AG08395 (cell line): Measurements from ENCODE around the gene ARHGAP31.

Source experiments
- DNase-seq: peaks from one replicate; pipeline ENCODE4 v3.0.0; 2012; ENCODE audit warnings: mixed read lengths, low spot score

The ARHGAP31 gene

GRCh38 chr3:119395923-119396358 is 101.8 kb downstream of the ARHGAP31 start:
- no peak for DNase-seq

- no peak for DNase-seq
These were observed 102.7 kb downstream of the ARHGAP31 start for GRCh38 chr3:119396870-119397269.

DNA sequence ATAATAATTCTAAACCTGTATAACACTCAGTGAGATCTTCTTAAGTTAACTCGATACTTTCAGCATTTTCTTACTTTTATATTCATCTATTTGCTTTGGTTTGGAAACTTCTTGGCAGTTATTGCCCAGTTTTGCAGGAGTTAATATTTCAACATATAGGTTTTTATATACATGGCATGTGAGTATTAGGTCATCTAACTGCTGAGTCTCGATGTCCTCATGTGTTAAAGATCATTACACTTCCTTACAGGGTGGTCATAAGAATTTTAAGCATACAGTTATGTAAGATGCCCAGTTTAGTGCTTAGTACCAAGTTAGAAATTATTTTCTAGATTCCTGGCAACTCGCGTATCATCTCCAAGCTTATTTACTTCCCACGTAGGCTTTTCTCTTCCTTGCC is 106.3 kb downstream of the ARHGAP31 start:
- no peak for DNase-seq

- DNase-seq = no peak
These were observed 106.9 kb downstream of the ARHGAP31 start for GRCh38 chr3:119401069-119401468.

DNA sequence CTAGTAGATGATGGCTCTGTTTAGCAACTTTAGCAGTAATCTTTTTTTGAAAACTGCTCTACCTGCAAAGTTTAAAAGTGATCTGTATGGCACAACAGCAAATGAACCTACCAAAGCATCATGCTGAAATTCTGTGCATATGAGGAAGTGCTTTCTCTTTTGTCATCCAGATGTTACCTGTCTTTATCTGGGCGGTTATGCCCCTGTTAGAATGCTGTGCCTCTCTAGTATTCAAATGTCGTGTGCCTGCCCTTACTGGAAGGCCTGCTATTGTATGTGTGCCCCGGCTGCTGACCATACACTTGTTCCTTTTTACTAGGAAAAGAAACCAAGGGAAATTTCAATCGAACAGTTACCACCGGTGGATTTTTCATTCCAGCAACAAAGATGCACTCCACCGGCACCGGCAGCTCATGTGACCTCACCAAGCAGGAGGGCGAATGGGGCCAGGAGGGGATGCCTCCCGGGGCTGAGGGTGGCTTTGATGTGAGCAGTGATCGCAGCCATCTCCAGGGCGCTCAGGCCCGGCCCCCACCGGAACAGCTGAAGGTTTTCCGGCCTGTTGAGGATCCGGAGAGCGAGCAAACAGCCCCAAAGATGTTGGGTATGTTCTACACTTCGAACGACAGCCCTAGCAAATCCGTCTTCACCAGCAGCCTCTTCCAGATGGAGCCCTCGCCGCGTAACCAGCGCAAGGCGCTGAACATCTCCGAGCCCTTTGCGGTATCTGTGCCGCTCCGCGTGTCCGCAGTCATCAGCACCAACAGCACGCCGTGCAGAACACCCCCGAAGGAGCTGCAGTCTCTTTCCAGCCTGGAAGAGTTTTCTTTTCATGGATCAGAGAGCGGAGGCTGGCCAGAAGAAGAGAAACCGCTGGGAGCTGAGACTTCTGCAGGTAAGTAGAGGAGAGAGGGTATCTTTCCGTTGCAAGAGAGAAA is 107.6 kb downstream of the ARHGAP31 start:
- DNase-seq = no peak

DNA sequence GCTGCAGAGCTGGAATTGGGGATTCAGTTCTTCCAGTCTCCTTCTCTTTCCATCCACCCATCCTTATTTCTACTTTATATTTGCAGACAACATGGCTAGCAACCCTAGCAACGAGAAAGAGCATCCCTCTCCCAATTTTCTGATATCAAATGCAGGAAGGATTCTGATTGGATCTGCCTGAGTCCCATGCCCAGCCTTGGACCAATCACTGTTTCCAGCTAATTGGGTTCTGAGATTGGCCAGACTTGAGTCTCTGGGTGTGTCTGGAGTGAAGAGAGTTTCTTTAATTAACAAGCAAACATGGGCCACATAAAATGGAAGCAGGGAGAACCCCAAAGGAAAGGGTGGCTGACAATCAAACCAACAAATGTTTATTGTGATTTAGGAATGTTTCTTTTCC is 108.6 kb downstream of the ARHGAP31 start:
- DNase-seq = no peak

DNA sequence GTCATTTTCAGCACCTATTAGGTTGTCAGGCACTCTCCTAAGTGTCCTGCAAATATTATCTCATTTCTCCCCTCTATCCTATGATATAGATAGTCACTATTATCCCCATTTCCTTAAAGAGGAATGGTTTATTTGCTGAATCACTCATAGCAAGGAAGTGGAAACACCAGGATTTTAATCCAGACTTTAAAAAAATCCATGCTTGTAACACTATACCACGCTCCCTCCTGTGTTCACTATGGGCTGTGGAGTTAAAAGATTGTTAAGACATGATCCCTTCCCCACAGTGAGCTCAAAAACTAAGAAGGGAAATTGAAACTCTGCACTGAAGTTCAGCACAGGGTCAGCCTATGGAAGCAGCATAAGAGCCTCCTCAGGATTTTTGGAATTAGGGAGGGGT is 109.0 kb downstream of the ARHGAP31 start:
- no peak for DNase-seq

- no peak for DNase-seq
These were observed 111.1 kb downstream of the ARHGAP31 start for GRCh38 chr3:119405315-119405714.

DNA sequence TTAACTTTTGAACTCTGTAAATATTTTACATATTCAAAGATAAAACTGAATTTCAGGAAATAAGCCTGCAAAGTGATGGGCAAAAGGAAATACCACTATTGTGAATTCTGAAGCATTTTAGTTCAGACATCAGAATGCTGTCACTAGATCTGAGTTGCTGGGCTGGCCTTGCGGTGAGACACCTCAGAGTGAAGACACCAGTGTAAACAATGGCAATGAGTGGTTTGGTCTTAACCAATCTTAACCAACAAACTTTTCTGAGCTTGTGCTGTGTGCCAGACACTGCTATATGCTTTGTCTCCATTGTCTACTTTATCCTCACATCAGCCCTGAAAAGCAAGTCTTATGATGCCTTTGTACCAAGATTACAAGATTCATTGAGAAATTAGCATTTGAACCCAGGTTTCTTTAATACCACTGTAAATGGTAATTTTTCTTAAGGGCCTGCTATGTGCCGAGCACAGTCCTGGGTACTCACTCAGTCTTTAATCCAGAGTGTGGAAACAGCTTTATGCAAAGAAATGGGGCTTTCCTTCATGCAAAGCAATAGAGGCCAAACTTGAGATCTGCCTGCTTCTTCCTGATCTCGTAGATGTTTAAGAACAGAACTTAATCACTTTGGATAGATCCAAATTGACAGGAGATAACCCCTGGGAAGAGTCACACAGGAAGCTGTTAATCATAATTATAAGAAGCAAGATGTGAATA is 114.2 kb downstream of the ARHGAP31 start:
- DNase-seq = no peak

DNA sequence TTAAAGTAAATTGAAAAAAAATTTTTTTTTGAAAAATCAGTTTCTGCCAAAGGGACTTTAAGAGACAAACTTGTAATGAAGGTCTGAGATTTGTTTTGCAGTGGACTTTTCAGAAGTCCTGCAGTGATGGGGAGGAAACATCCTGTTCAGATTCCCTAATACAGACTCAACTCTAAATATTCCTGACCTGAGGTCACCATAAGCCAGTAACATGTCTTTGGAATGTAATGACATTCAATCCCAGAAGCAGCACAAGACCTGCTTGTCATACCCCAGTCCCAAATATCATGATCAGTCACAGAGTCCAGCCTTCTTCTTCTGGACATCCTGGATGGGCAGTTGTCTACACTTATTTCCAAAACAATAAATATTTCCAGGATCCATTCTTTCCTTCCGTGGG is 115.7 kb downstream of the ARHGAP31 start:
- no peak for DNase-seq

DNA sequence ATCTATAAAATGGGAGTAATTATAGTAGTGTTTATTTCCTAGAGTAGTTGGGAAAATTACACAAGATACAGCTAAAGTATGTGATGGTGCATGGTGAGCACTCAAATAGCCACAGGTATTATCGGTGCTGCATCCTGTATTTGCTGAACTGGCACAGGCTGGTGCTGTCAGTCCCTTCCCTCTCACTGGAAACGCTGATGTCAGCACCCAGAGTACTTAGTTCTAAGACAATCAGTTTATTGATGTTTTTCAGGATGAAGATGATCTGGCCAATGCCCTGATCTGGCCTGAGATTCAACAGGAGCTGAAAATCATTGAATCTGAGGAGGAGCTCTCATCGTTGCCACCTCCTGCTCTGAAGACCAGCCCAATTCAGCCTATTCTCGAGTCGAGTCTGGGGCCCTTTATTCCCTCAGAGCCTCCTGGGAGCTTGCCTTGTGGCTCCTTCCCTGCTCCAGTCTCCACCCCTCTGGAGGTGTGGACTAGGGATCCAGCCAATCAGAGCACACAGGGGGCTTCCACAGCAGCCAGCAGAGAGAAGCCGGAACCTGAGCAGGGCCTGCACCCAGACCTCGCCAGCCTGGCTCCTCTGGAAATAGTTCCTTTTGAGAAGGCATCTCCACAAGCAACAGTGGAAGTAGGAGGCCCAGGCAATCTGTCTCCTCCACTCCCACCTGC is 119.6 kb downstream of the ARHGAP31 start:
- DNase-seq = no peak

GRCh38 chr3:119416873-119417272 is 122.7 kb downstream of the ARHGAP31 start:
- no peak for DNase-seq

DNA sequence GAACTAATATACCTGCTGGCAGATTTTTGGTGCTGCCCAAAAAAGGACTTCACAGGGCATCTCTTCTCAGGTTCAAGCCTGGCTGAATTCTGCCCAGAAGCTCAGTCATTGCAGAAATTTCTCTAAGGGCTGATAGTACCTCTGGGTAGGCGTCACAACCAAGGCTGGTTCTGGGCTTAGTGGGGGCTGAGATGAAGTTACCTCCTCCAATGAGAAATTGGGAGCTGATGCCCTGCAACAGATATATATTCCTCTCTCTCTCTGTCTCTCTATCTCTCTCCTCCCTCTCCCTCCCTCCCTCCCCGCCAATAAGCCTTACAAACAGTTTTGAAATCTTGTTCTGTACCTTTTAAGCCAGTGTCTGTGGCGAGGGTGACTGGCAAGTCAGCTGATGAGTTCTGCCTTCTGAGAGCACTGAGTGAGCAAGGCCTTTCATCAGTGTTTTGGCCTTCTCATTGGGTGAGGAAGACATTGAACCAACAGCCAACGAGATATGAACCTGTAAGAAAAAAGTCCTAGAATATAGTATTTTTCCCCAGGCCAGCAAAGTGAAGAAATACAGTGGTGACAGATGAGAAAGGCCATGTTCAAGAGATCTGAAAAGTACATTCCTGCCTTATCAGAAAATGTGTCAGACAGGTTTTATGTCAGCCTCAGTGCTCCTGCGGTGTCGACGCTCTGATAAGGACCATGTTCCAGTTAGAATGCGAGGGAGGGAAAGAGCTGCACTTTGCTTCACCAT is 123.8 kb downstream of the ARHGAP31 start:
- DNase-seq = no peak

DNA sequence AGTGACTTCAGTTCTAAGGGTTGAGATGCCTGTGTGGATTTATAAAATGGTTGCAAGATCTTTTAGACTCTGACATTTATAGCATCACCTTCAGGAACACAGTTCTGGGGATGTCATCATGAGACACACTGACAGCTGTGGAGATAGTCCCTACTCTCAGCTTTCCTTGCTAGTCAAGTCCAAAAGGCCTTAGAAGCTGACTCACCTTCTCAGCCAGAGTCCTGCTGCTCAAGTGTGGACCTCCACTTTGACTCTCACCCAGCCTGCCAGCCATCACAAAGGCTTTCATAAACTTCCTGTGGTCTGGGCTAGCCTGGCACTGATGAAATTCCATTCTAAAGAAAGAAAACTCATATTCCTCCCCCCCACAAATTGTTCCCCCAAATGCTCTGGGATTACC is 124.5 kb downstream of the ARHGAP31 start:
- no peak for DNase-seq

- DNase-seq = no peak
These were observed 126.0 kb downstream of the ARHGAP31 start for GRCh38 chr3:119420196-119420595.

GRCh38 chr3:119427669-119428068 is 133.5 kb downstream of the ARHGAP31 start:
- DNase-seq = no peak

DNA sequence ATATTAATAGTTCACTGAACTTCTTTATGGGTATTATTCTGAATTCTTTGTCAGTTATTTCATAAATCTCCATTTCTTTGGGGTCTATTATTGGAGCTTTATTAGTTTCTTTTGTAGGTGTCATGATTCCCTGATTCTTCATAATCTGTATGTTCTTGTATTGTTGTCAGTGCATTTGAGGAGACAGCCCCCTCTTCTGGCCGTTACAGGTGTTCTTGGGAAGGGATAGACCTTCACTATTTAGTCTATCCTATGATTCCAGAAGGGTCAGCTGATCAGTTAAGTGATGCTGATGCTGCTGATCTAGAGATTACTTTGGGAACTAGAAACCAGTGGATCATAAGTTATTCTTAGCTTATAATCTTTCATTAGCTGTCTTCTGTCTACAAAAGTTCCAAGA is 134.4 kb downstream of the ARHGAP31 start:
- DNase-seq = no peak

- no peak for DNase-seq
These were observed 139.6 kb downstream of the ARHGAP31 start for GRCh38 chr3:119433613-119434325.

GRCh38 chr3:119434703-119435102 is 140.5 kb downstream of the ARHGAP31 start:
- no peak for DNase-seq

- DNase-seq = no peak
These were observed 142.8 kb downstream of the ARHGAP31 start for GRCh38 chr3:119436977-119437376.

DNA sequence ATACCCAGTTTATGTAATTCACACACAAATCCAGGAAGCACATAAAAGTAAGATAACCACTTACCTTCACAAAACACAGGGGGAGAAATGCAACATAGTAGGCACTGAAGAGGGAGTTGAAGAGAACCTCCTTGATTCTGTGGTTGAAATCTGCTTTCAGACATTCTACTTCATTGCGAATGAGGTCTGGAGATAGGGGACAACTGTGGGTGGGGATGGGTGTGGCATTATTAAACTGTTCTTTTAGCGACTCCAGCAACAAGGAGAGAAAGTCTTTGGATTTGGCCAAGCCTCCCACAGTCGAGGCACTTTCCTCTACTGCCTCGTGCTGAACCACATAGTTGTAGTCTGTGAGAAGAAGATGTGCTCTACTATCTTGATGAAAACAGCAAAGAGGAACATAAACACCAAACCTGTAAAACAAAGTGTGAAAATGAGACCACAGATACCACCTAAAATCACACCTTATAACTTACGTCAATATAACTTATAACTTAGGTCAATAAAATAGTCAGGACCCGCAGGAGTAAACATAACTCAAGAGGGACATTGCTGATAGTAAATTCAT is 143.6 kb downstream of the ARHGAP31 start:
- DNase-seq = no peak
